ENCODE data around the gene PLXNA4.

The PLXNA4 gene

GRCh38 chr7:132345543-132346129, 230.6 kb downstream of the PLXNA4 start:
- Histone ChIP-seq H3K4me3 (ENCODE audit: low read length) (no peak overlapping the region), H3K27ac (ENCODE audit: low read depth, low read length) (no peak overlapping the region), H3F3A (ENCODE audit: control insufficient read depth, insufficient read depth) (no peaks in the 10 kb centered on the region), H3K36me3 (ENCODE audit: control insufficient read depth, low read length) (no peaks in the 10 kb centered on the region), H3K79me2 (ENCODE audit: control insufficient read depth, low read length) (no peaks in the 10 kb centered on the region), H3K9me3 (ENCODE audit: control insufficient read depth, insufficient read depth, low read length) (no peaks in the 10 kb centered on the region), H4K20me1 (ENCODE audit: control insufficient read depth, insufficient read depth, low read depth, low read length) (no peaks in the 10 kb centered on the region), H3K4me1 (ENCODE audit: control insufficient read depth, low read length) (no peaks in the 10 kb centered on the region), H3K9me2 (replicated peaks; ENCODE audit: control insufficient read depth, low read length) (no peaks in the 10 kb centered on the region), H3K4me2 (ENCODE audit: low read length) (no peak overlapping the region), H3K27me3 (ENCODE audit: control insufficient read depth, low read length) (peaks cover 3% of the 10 kb centered on the region; the same call in 1 of the 2 replicates)
- TF ChIP-seq, protein P1, sequence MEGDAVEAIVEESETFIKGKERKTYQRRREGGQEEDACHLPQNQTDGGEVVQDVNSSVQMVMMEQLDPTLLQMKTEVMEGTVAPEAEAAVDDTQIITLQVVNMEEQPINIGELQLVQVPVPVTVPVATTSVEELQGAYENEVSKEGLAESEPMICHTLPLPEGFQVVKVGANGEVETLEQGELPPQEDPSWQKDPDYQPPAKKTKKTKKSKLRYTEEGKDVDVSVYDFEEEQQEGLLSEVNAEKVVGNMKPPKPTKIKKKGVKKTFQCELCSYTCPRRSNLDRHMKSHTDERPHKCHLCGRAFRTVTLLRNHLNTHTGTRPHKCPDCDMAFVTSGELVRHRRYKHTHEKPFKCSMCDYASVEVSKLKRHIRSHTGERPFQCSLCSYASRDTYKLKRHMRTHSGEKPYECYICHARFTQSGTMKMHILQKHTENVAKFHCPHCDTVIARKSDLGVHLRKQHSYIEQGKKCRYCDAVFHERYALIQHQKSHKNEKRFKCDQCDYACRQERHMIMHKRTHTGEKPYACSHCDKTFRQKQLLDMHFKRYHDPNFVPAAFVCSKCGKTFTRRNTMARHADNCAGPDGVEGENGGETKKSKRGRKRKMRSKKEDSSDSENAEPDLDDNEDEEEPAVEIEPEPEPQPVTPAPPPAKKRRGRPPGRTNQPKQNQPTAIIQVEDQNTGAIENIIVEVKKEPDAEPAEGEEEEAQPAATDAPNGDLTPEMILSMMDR (IDR thresholded peaks at IDR 0.05; ENCODE audit: low read depth, low read length, poor library complexity, severe bottlenecking): no peak
- TF ChIP-seq EZH2phosphoT487 (IDR thresholded peaks at IDR 0.05; ENCODE audit: borderline replicate concordance, low read length): no peak

GRCh38 chr7:132345030-132345429, 231.2 kb downstream of the PLXNA4 start:
- Histone ChIP-seq H3K4me3 (ENCODE audit: low read length) (no peak overlapping the region), H3K27ac (ENCODE audit: low read depth, low read length) (no peak overlapping the region), H3K9me3 (ENCODE audit: control insufficient read depth, insufficient read depth, low read length) (no peaks in the 10 kb centered on the region), H3K27me3 (ENCODE audit: control insufficient read depth, low read length) (peaks cover 3% of the 10 kb centered on the region; the same call in 1 of the 2 replicates), H3K36me3 (ENCODE audit: control insufficient read depth, low read length) (no peaks in the 10 kb centered on the region), H3F3A (ENCODE audit: control insufficient read depth, insufficient read depth) (no peaks in the 10 kb centered on the region), H4K20me1 (ENCODE audit: control insufficient read depth, insufficient read depth, low read depth, low read length) (no peaks in the 10 kb centered on the region), H3K4me2 (ENCODE audit: low read length) (no peak overlapping the region), H3K9me2 (replicated peaks; ENCODE audit: control insufficient read depth, low read length) (no peaks in the 10 kb centered on the region), H3K79me2 (ENCODE audit: control insufficient read depth, low read length) (no peaks in the 10 kb centered on the region), H3K4me1 (ENCODE audit: control insufficient read depth, low read length) (no peaks in the 10 kb centered on the region)
- TF ChIP-seq EZH2phosphoT487 (IDR thresholded peaks at IDR 0.05; ENCODE audit: borderline replicate concordance, low read length): no peak
- TF ChIP-seq, protein P1 (IDR thresholded peaks at IDR 0.05; ENCODE audit: low read depth, low read length, poor library complexity, severe bottlenecking): no peak

DNA sequence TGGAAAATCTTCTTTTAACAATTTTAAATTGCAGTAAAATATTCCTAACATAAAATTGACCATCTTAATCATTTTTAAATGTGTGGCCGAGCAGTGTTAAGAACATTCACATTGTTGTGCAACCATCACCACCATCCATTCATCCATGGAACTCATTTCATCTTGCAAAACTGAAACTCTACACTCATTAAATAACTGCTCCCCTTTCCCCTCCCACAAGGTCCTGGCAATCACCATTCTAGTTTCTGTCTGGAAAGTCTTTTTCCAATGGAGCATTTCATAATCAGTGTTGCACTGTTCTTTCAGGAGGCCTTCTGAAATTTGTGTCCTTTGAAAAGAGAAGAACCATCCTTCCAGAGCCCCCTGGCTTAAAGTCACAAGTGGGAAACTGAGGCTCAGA, 233.1 kb downstream of the PLXNA4 start:
- Histone ChIP-seq H3K9me3 (ENCODE audit: control insufficient read depth, insufficient read depth, low read length) (no peaks in the 10 kb centered on the region), H3K27me3 (ENCODE audit: control insufficient read depth, low read length) (peaks cover 3% of the 10 kb centered on the region; the same call in 1 of the 2 replicates), H3F3A (ENCODE audit: control insufficient read depth, insufficient read depth) (no peaks in the 10 kb centered on the region), H4K20me1 (ENCODE audit: control insufficient read depth, insufficient read depth, low read depth, low read length) (no peaks in the 10 kb centered on the region), H3K9me2 (replicated peaks; ENCODE audit: control insufficient read depth, low read length) (no peaks in the 10 kb centered on the region), H3K4me1 (ENCODE audit: control insufficient read depth, low read length) (no peaks in the 10 kb centered on the region), H3K4me2 (ENCODE audit: low read length) (no peak overlapping the region), H3K79me2 (ENCODE audit: control insufficient read depth, low read length) (no peaks in the 10 kb centered on the region), H3K4me3 (ENCODE audit: low read length) (no peak overlapping the region), H3K27ac (ENCODE audit: low read depth, low read length) (no peak overlapping the region), H3K36me3 (ENCODE audit: control insufficient read depth, low read length) (no peaks in the 10 kb centered on the region)
- TF ChIP-seq EZH2phosphoT487 (IDR thresholded peaks at IDR 0.05; ENCODE audit: borderline replicate concordance, low read length): no peak
- TF ChIP-seq, protein P1 (IDR thresholded peaks at IDR 0.05; ENCODE audit: low read depth, low read length, poor library complexity, severe bottlenecking): no peak

Measured in DOHH2 (cell line).